ENCODE data around the gene COX19.

Gene COX19

GRCh38 chr7:976901-977325, 1.6 kb upstream of the COX19 start:
- Histone ChIP-seq H3K36me3 (ENCODE audit: control insufficient read depth, insufficient read depth, low read length) (peaks cover 4% of the 10 kb centered on the region; the same call in 1 of the 2 replicates), H3K4me1 (ENCODE audit: control insufficient read depth, insufficient read depth, low read length) (peaks cover 2% of the 10 kb centered on the region; the same call in 1 of the 2 replicates), H3K27ac (ENCODE audit: low read length) (no peak overlapping the region), H3K27me3 (ENCODE audit: control insufficient read depth, insufficient read depth, low read length) (no peaks in the 10 kb centered on the region), H3K4me3 (ENCODE audit: low read length) (no peak overlapping the region), H3K9me3 (ENCODE audit: control insufficient read depth, insufficient read depth, low read length) (no peaks in the 10 kb centered on the region)
- DNase-seq (ENCODE audit: low read depth, low spot score): no peak
- WGBS (ENCODE audit: insufficient coverage, insufficient read length): no CpG with 5 or more reads among the region's 19 CpGs

- Histone ChIP-seq H3K36me3 (ENCODE audit: control insufficient read depth, insufficient read depth, low read length) (peaks cover 5% of the 10 kb centered on the region), H3K27ac (ENCODE audit: low read length) (no peak overlapping the region), H3K9me3 (ENCODE audit: control insufficient read depth, insufficient read depth, low read length) (no peaks in the 10 kb centered on the region), H3K4me3 (ENCODE audit: low read length) (peak overlapping the region; percentile 11; the same call in 1 of the 2 replicates), H3K4me1 (ENCODE audit: control insufficient read depth, insufficient read depth, low read length) (peaks cover 2% of the 10 kb centered on the region; the same call in 1 of the 2 replicates), H3K27me3 (ENCODE audit: control insufficient read depth, insufficient read depth, low read length) (no peaks in the 10 kb centered on the region)
- no peak for DNase-seq (ENCODE audit: low read depth, low spot score)
- no CpG with 5 or more reads among the region's 28 CpGs for WGBS (ENCODE audit: insufficient coverage, insufficient read length)
These were observed 539 bp upstream of the COX19 start for GRCh38 chr7:975702-976473.

GRCh38 chr7:974172-974571, 1.2 kb downstream of the COX19 start:
- Histone ChIP-seq H3K27me3 (ENCODE audit: control insufficient read depth, insufficient read depth, low read length) (no peaks in the 10 kb centered on the region), H3K9me3 (ENCODE audit: control insufficient read depth, insufficient read depth, low read length) (no peaks in the 10 kb centered on the region), H3K4me3 (ENCODE audit: low read length) (no peak overlapping the region), H3K27ac (ENCODE audit: low read length) (no peak overlapping the region), H3K4me1 (ENCODE audit: control insufficient read depth, insufficient read depth, low read length) (peaks cover 2% of the 10 kb centered on the region; the same call in 1 of the 2 replicates), H3K36me3 (ENCODE audit: control insufficient read depth, insufficient read depth, low read length) (peaks cover 12% of the 10 kb centered on the region)
- DNase-seq (ENCODE audit: low read depth, low spot score): no peak
- no CpG with 5 or more reads among the region's 7 CpGs for WGBS (ENCODE audit: insufficient coverage, insufficient read length)

GRCh38 chr7:973312-973711, 2.0 kb downstream of the COX19 start:
- no peak for DNase-seq (ENCODE audit: low read depth, low spot score)
- H3K27me3 ChIP-seq (ENCODE audit: control insufficient read depth, insufficient read depth, low read length): no peaks in the 10 kb centered on the region
- WGBS (ENCODE audit: insufficient coverage, insufficient read length): no CpG with 5 or more reads among the region's 9 CpGs
- no peak overlapping the region for H3K27ac ChIP-seq (ENCODE audit: low read length)
- H3K4me1 ChIP-seq (ENCODE audit: control insufficient read depth, insufficient read depth, low read length): peaks cover 2% of the 10 kb centered on the region; the same call in 1 of the 2 replicates
- no peak overlapping the region for H3K4me3 ChIP-seq (ENCODE audit: low read length)
- peaks cover 13% of the 10 kb centered on the region for H3K36me3 ChIP-seq (ENCODE audit: control insufficient read depth, insufficient read depth, low read length)
- no peaks in the 10 kb centered on the region for H3K9me3 ChIP-seq (ENCODE audit: control insufficient read depth, insufficient read depth, low read length)

- Histone ChIP-seq H3K4me3 (ENCODE audit: low read length) (no peak overlapping the region), H3K4me1 (ENCODE audit: control insufficient read depth, insufficient read depth, low read length) (peaks cover 2% of the 10 kb centered on the region; the same call in 1 of the 2 replicates), H3K27ac (ENCODE audit: low read length) (no peak overlapping the region), H3K36me3 (ENCODE audit: control insufficient read depth, insufficient read depth, low read length) (peaks cover 19% of the 10 kb centered on the region), H3K27me3 (ENCODE audit: control insufficient read depth, insufficient read depth, low read length) (no peaks in the 10 kb centered on the region), H3K9me3 (ENCODE audit: control insufficient read depth, insufficient read depth, low read length) (no peaks in the 10 kb centered on the region)
- WGBS (ENCODE audit: insufficient coverage, insufficient read length): 100% methylated on average over 1 of the region's 10 CpGs
- no peak for DNase-seq (ENCODE audit: low read depth, low spot score)
These were observed 2.6 kb downstream of the COX19 start for GRCh38 chr7:972676-973309.

GRCh38 chr7:972110-972509, 3.2 kb downstream of the COX19 start:
- peaks cover 2% of the 10 kb centered on the region; the same call in 1 of the 2 replicates for H3K4me1 ChIP-seq (ENCODE audit: control insufficient read depth, insufficient read depth, low read length)
- no peak overlapping the region for H3K4me3 ChIP-seq (ENCODE audit: low read length)
- H3K27me3 ChIP-seq (ENCODE audit: control insufficient read depth, insufficient read depth, low read length): no peaks in the 10 kb centered on the region
- peaks cover 25% of the 10 kb centered on the region for H3K36me3 ChIP-seq (ENCODE audit: control insufficient read depth, insufficient read depth, low read length)
- no CpG with 5 or more reads among the region's 12 CpGs for WGBS (ENCODE audit: insufficient coverage, insufficient read length)
- no peak for DNase-seq (ENCODE audit: low read depth, low spot score)
- H3K9me3 ChIP-seq (ENCODE audit: control insufficient read depth, insufficient read depth, low read length): no peaks in the 10 kb centered on the region
- H3K27ac ChIP-seq (ENCODE audit: low read length): no peak overlapping the region

- WGBS (ENCODE audit: insufficient coverage, insufficient read length): no CpG with 5 or more reads among the region's 6 CpGs
- no peak for DNase-seq (ENCODE audit: low read depth, low spot score)
- H3K36me3 ChIP-seq (ENCODE audit: control insufficient read depth, insufficient read depth, low read length): peaks cover 25% of the 10 kb centered on the region
- no peak overlapping the region for H3K27ac ChIP-seq (ENCODE audit: low read length)
- no peak overlapping the region for H3K4me3 ChIP-seq (ENCODE audit: low read length)
- H3K27me3 ChIP-seq (ENCODE audit: control insufficient read depth, insufficient read depth, low read length): no peaks in the 10 kb centered on the region
- no peaks in the 10 kb centered on the region for H3K9me3 ChIP-seq (ENCODE audit: control insufficient read depth, insufficient read depth, low read length)
- peaks cover 1% of the 10 kb centered on the region; the same call in 1 of the 2 replicates for H3K4me1 ChIP-seq (ENCODE audit: control insufficient read depth, insufficient read depth, low read length)
These were observed 4.6 kb downstream of the COX19 start for GRCh38 chr7:970744-971143.

- peaks cover 25% of the 10 kb centered on the region for H3K36me3 ChIP-seq (ENCODE audit: control insufficient read depth, insufficient read depth, low read length)
- DNase-seq (ENCODE audit: low read depth, low spot score): no peak
- H3K27ac ChIP-seq (ENCODE audit: low read length): no peak overlapping the region
- H3K4me3 ChIP-seq (ENCODE audit: low read length): no peak overlapping the region
- H3K9me3 ChIP-seq (ENCODE audit: control insufficient read depth, insufficient read depth, low read length): no peaks in the 10 kb centered on the region
- no peaks in the 10 kb centered on the region; the same call in 1 of the 2 replicates for H3K4me1 ChIP-seq (ENCODE audit: control insufficient read depth, insufficient read depth, low read length)
- no CpG with 5 or more reads among the region's 11 CpGs for WGBS (ENCODE audit: insufficient coverage, insufficient read length)
- no peaks in the 10 kb centered on the region for H3K27me3 ChIP-seq (ENCODE audit: control insufficient read depth, insufficient read depth, low read length)
These were observed 5.9 kb downstream of the COX19 start for GRCh38 chr7:969403-969802.

GRCh38 chr7:968205-969105, 6.9 kb downstream of the COX19 start:
- Histone ChIP-seq H3K27ac (ENCODE audit: low read length) (no peak overlapping the region), H3K9me3 (ENCODE audit: control insufficient read depth, insufficient read depth, low read length) (no peaks in the 10 kb centered on the region), H3K27me3 (ENCODE audit: control insufficient read depth, insufficient read depth, low read length) (no peaks in the 10 kb centered on the region), H3K4me3 (ENCODE audit: low read length) (no peak overlapping the region), H3K36me3 (ENCODE audit: control insufficient read depth, insufficient read depth, low read length) (peaks cover 25% of the 10 kb centered on the region), H3K4me1 (ENCODE audit: control insufficient read depth, insufficient read depth, low read length) (no peaks in the 10 kb centered on the region; the same call in 1 of the 2 replicates)
- no CpG with 5 or more reads among the region's 24 CpGs for WGBS (ENCODE audit: insufficient coverage, insufficient read length)
- DNase-seq (ENCODE audit: low read depth, low spot score): no peak
